Measurements from ENCODE around the gene SIX1.

The SIX1 gene

GRCh38 chr14:60648934-60649874 lies at the start of gene SIX1:
TSS of gene SIX1 (minus strand) at chr14:60649477. CDS start at chr14:60649189, 288 bp downstream.
- DNase-seq (ENCODE audit: low spot score) = peak; percentile 76
- in situ Hi-C loops (cut with MboI; ENCODE audit: low sequenced_read_pairs, unreplicated experiment) = no loop called here
- TF ChIP-seq, protein P1, sequence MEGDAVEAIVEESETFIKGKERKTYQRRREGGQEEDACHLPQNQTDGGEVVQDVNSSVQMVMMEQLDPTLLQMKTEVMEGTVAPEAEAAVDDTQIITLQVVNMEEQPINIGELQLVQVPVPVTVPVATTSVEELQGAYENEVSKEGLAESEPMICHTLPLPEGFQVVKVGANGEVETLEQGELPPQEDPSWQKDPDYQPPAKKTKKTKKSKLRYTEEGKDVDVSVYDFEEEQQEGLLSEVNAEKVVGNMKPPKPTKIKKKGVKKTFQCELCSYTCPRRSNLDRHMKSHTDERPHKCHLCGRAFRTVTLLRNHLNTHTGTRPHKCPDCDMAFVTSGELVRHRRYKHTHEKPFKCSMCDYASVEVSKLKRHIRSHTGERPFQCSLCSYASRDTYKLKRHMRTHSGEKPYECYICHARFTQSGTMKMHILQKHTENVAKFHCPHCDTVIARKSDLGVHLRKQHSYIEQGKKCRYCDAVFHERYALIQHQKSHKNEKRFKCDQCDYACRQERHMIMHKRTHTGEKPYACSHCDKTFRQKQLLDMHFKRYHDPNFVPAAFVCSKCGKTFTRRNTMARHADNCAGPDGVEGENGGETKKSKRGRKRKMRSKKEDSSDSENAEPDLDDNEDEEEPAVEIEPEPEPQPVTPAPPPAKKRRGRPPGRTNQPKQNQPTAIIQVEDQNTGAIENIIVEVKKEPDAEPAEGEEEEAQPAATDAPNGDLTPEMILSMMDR (IDR thresholded peaks at IDR 0.05; ENCODE audit: borderline replicate concordance, control extremely low read depth, extremely low read depth, insufficient read depth, missing control alignments) = no peak

DNA sequence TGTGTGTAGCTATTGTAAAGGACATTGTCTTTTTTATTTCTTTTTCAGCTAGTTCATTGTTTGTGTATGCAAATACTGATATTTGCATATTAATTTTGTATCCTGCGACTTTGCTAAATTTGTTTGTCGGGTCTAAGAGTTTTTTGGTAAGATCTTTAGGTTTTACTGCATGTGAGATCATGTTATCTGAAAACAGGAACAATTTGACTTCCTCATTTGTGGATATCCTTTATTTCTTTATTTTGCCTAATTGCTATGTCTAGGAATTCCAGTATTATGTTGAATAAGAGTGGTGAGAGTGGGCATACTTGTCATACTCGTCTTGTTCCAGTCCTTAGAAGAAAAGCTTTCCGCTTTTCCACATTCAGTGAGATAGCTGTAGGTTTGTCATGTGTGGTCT lies 46.0 kb upstream of the SIX1 start:
- TF ChIP-seq, protein P1 (IDR thresholded peaks at IDR 0.05; ENCODE audit: borderline replicate concordance, control extremely low read depth, extremely low read depth, insufficient read depth, missing control alignments) = no peak
- no peak for DNase-seq (ENCODE audit: low spot score)
- in situ Hi-C loops (cut with MboI; ENCODE audit: low sequenced_read_pairs, unreplicated experiment) = no loop called here

DNA sequence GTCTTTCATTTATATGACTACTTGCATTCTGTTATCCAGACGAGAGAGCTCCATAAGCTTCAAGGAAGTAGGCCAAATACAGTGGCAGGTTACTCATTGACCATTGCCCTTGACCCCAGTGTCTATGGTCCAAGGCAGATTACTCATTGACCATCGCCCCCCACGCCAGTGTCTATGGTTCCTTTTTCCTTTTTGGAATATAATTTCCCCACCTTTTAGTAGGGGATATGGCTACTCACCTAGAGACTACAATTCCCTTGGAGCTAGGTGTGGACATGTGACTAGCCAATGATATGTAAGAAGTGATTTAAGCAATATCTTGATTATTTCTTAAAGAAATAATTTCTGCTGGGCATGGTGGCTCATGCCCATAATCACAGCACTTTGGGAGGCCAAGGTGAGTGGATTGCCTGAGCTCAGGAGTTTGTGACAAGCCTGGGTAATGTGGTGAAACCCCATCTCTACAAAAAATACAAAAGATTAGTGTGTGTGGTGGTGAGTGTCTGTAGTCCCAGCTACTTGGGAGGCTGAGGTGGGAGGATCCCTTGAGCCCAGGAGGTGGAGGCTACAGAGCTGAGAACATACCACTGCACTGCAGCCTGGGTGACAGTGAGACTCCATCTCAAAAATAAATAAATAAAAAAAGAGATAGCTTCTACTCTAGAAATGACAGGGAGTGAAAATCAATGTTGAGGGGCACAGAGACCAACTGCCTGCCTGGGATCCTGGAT lies 42.3 kb upstream of the SIX1 start:
- DNase-seq (ENCODE audit: low spot score) = no peak
- TF ChIP-seq, protein P1 (IDR thresholded peaks at IDR 0.05; ENCODE audit: borderline replicate concordance, control extremely low read depth, extremely low read depth, insufficient read depth, missing control alignments) = no peak
- in situ Hi-C loops (cut with MboI; ENCODE audit: low sequenced_read_pairs, unreplicated experiment) = no loop called here

- in situ Hi-C loops (cut with MboI; ENCODE audit: low sequenced_read_pairs, unreplicated experiment) = no loop called here
These were observed 37.6 kb upstream of the SIX1 start for GRCh38 chr14:60686865-60687264.

GRCh38 chr14:60684203-60684602 lies 34.9 kb upstream of the SIX1 start:
- DNase-seq (ENCODE audit: low spot score) = no peak
- TF ChIP-seq, protein P1 (IDR thresholded peaks at IDR 0.05; ENCODE audit: borderline replicate concordance, control extremely low read depth, extremely low read depth, insufficient read depth, missing control alignments) = no peak
- in situ Hi-C loops (cut with MboI; ENCODE audit: low sequenced_read_pairs, unreplicated experiment) = no loop called here

More at GRCh38 chr14:60686865-60687264, 37.6 kb upstream of the SIX1 start:
- no peak for DNase-seq (ENCODE audit: low spot score)
- TF ChIP-seq, protein P1 (IDR thresholded peaks at IDR 0.05; ENCODE audit: borderline replicate concordance, control extremely low read depth, extremely low read depth, insufficient read depth, missing control alignments) = no peak

GRCh38 chr14:60681271-60681670 lies 32.0 kb upstream of the SIX1 start:
- no peak for DNase-seq (ENCODE audit: low spot score)
- TF ChIP-seq, protein P1 (IDR thresholded peaks at IDR 0.05; ENCODE audit: borderline replicate concordance, control extremely low read depth, extremely low read depth, insufficient read depth, missing control alignments) = no peak
- in situ Hi-C loops (cut with MboI; ENCODE audit: low sequenced_read_pairs, unreplicated experiment) = no loop called here

All from GM13976 (cell line).